NT2/D1 (cell line): ENCODE results near the gene GNG8.

ENCODE experiments used
- SUZ12 ChIP-seq: IDR thresholded peaks from 2 replicates; pipeline ENCODE4 v1.6.1; 2011; ENCODE audit not compliant: insufficient read length, insufficient read depth; ENCODE audit errors: extremely low read depth
- YY1 ChIP-seq: IDR thresholded peaks from 2 replicates; pipeline ENCODE4 v1.6.1; 2011; ENCODE audit not compliant: insufficient read length, insufficient read depth
- ZNF274 ChIP-seq: IDR thresholded peaks from 2 replicates; pipeline ENCODE4 v1.6.1; 2011; ENCODE audit warnings: mild to moderate bottlenecking, low read depth, low read length

GRCh38 chr19:46634656-46635218, 1.3 kb downstream of the GNG8 start:
- no peak for TF ChIP-seq YY1
- no peak for TF ChIP-seq SUZ12
- no peak for TF ChIP-seq ZNF274
